Uterus (tissue), 4 donors: ENCODE data around the gene SEC24D. TPM values are rescaled to one million over a fixed set of nuclear protein-coding genes. Genes with fewer than 3 reads are reported as not detected.

Experiments used
- DNase-seq, 2 donors: peaks; one replicate each; pipeline ENCODE4 v3.0.0-alpha.2; 2019 to 2020
- H3K27ac ChIP-seq, 2 donors: fragments of 200-600 bp; sonication (generic); 1 replicate in 1 of 2; 2 replicates in 1 of 2; pipeline ENCODE4 v1.5.1; 2016 to 2018
- H3K27me3 ChIP-seq, 2 donors: fragments of 200-600 bp; sonication (generic); one replicate each; pipeline ENCODE4 v1.5.1; 2018 to 2019; ENCODE audit warnings: control low read depth in 1 of 2
- H3K36me3 ChIP-seq, 2 donors: fragments of 200-600 bp; sonication (generic); one replicate each; pipeline ENCODE4 v1.5.1; 2019; ENCODE audit warnings: control low read depth in 1 of 2
- H3K4me1 ChIP-seq, 2 donors: fragments of 200-600 bp; sonication (generic); one replicate each; pipeline ENCODE4 v1.5.1; 2018 to 2019; ENCODE audit warnings: control low read depth in 1 of 2
- H3K4me3 ChIP-seq, 2 donors: fragments of 200-600 bp; sonication (generic); 1 replicate in 1 of 2; 2 replicates in 1 of 2; pipeline ENCODE4 v1.5.1; 2018 to 2019; ENCODE audit warnings: mild to moderate bottlenecking in 1 of 2
- H3K9me3 ChIP-seq, 2 donors: fragments of 200-600 bp; sonication (generic); one replicate each; pipeline ENCODE4 v1.5.1; 2019; ENCODE audit warnings: control low read depth in 1 of 2
- POLR2A ChIP-seq, 2 donors: fragments of 450-650 bp; IDR thresholded peaks; one replicate each; pipeline ENCODE4 v1.6.1; 2016; ENCODE audit warnings: antibody characterized with exemption in 2 of 2, mild to moderate bottlenecking in 1 of 2, moderate library complexity in 1 of 2
- intact Hi-C: fragments of 100-400 bp; cut with DNase I; formaldehyde crosslinking; loops from one replicate; pipeline ENCODE4 v1.15.1; 2023; ENCODE audit warnings: low total_unique reads
- total RNA-seq, 4 donors: library from RNA; depleted of rRNA in 3 of 4; stranded (reverse); fragments of >200 nt in 3 of 4; gene quantifications; one replicate each; pipeline versions ENCODE4 v1.1.0 to v1.2.4, GENCODE V29; 2014 to 2023
- TF ChIP-seq, protein P1 (sequence below), 4 experiments: fragments of 200-600 bp in 2 of 4; fragments of 450-650 bp in 2 of 4; sonication (generic) in 2 of 4; IDR thresholded peaks; one replicate each; pipeline ENCODE4 v1.5.1; 2016 to 2019; ENCODE audit warnings: antibody characterized with exemption in 4 of 4, mild to moderate bottlenecking in 2 of 4, moderate library complexity in 1 of 4
- donor health status: DM: yes; HTN: yes; CAD: no.

Gene SEC24D
- total RNA-seq, 4 donors from 2014 or later: 26.1 to 107 (median 61.0) TPM

DNA sequence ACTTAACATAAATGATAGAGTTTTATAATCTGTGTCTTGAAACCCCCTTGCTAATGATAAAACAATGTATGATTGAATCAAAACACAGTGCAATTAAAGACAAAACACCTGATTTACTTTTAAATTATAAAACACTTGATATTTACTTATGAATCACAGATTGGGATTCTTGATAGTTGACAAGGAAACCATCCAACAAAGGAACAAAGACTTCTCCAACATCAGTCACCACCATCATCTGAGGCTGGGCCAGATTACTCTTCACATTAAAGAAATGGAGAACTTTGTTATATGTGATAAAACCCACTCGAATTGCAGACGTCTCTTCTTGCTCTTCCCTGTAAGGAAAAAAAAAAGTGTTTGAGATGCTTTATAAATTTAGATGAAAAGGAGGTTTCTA lies 83.4 kb downstream of the SEC24D start:
- Histone ChIP-seq H3K4me3 (no peak overlapping the region), H3K9me3 (no peaks in the 10 kb centered on the region), H3K36me3 (no peaks in the 10 kb centered on the region), H3K4me1 (peaks cover 17% of the 10 kb centered on the region in 2 donors), H3K27me3 (no peaks in the 10 kb centered on the region), H3K27ac (peak overlapping the region in 1 of 2 donors; percentile 97)
- no peak for DNase-seq
- intact Hi-C loops: no loop called here
- TF ChIP-seq, protein P1, sequence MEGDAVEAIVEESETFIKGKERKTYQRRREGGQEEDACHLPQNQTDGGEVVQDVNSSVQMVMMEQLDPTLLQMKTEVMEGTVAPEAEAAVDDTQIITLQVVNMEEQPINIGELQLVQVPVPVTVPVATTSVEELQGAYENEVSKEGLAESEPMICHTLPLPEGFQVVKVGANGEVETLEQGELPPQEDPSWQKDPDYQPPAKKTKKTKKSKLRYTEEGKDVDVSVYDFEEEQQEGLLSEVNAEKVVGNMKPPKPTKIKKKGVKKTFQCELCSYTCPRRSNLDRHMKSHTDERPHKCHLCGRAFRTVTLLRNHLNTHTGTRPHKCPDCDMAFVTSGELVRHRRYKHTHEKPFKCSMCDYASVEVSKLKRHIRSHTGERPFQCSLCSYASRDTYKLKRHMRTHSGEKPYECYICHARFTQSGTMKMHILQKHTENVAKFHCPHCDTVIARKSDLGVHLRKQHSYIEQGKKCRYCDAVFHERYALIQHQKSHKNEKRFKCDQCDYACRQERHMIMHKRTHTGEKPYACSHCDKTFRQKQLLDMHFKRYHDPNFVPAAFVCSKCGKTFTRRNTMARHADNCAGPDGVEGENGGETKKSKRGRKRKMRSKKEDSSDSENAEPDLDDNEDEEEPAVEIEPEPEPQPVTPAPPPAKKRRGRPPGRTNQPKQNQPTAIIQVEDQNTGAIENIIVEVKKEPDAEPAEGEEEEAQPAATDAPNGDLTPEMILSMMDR (IDR thresholded peaks at IDR 0.05): no peak
- TF ChIP-seq POLR2A (IDR thresholded peaks at IDR 0.05): no peak

GRCh38 chr4:118751629-118752323 lies 84.2 kb downstream of the SEC24D start:
- Histone ChIP-seq H3K4me3 (no peak overlapping the region), H3K4me1 (peaks cover 11 to 15% of the 10 kb centered on the region in 2 donors), H3K27ac (peak overlapping the region; percentile 79 to 97), H3K9me3 (no peaks in the 10 kb centered on the region), H3K27me3 (no peaks in the 10 kb centered on the region), H3K36me3 (no peaks in the 10 kb centered on the region)
- intact Hi-C loops: no loop called here
- DNase-seq: no peak
- TF ChIP-seq POLR2A (IDR thresholded peaks at IDR 0.05): no peak
- TF ChIP-seq, protein P1 (IDR thresholded peaks at IDR 0.05): no peak

- peak overlapping the region; percentile 79 to 97 for H3K27ac ChIP-seq
- no peak overlapping the region for H3K4me3 ChIP-seq
Observed at GRCh38 chr4:118749347-118749988, 86.5 kb downstream of the SEC24D start.

DNA sequence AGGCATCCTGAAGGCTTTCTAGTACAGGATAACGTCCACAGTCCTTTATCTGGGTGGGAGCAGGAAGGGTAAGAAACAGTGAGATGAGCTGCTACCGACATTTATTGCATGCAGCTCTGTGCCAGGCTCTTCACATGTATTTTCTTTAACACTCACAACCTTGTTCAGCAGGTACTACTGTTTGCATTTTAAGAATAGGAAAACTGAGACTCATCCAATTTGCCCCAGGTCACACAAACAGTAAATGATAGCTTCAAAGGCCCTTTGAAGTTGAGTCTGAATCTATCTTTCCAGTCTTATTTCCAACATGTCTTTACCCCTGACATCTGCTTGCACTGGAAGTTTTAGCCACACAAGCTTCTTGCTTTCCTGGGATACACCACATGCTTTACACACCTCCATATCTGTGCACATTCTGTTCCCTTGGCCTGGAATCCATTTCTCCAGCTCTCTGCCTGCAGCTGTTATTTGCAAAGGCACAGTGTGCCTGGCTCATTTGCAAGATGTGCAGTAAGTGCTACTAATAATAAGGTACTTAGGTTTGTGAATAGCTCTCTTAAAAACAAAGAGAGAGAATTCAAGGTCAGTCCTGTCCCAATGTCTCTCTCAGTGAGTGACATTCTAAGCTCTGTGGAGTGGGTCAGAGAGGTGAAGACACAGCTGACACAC lies 89.5 kb downstream of the SEC24D start:
- Histone ChIP-seq H3K27ac (peak overlapping the region; percentile 47 to 97), H3K27me3 (no peaks in the 10 kb centered on the region), H3K4me3 (no peak overlapping the region), H3K36me3 (no peaks in the 10 kb centered on the region), H3K9me3 (no peaks in the 10 kb centered on the region), H3K4me1 (no peaks in the 10 kb centered on the region)
- intact Hi-C loops: no loop called here
- peak in 1 of 2 donors; percentile 40 for DNase-seq
- TF ChIP-seq POLR2A (IDR thresholded peaks at IDR 0.05): no peak
- TF ChIP-seq, protein P1 (IDR thresholded peaks at IDR 0.05): no peak

More at GRCh38 chr4:118749347-118749988, 86.5 kb downstream of the SEC24D start:
- TF ChIP-seq, protein P1 (IDR thresholded peaks at IDR 0.05): no peak
- no peak for TF ChIP-seq POLR2A (IDR thresholded peaks at IDR 0.05)
- no peaks in the 10 kb centered on the region for H3K27me3 ChIP-seq
- DNase-seq: no peak
- no peaks in the 10 kb centered on the region for H3K36me3 ChIP-seq
- intact Hi-C loops: no loop called here
- H3K4me1 ChIP-seq: peaks cover 0 to 8% of the 10 kb centered on the region in 2 donors
- no peaks in the 10 kb centered on the region for H3K9me3 ChIP-seq

GRCh38 chr4:118745357-118745756 lies 90.6 kb downstream of the SEC24D start:
- Histone ChIP-seq H3K27ac (peak overlapping the region; percentile 47 to 97), H3K27me3 (no peaks in the 10 kb centered on the region), H3K36me3 (no peaks in the 10 kb centered on the region), H3K4me3 (no peak overlapping the region), H3K9me3 (no peaks in the 10 kb centered on the region), H3K4me1 (no peaks in the 10 kb centered on the region)
- no peak for TF ChIP-seq POLR2A (IDR thresholded peaks at IDR 0.05)
- TF ChIP-seq, protein P1 (IDR thresholded peaks at IDR 0.05): no peak
- intact Hi-C loops: no loop called here
- DNase-seq: no peak
